ENCODE results near the gene MYOG. TPM values are rescaled to one million over a fixed set of nuclear protein-coding genes. Genes with fewer than 3 reads are reported as not detected.

Gene MYOG
- total RNA-seq, 1 experiment from 2014 or later, result not detected

GRCh38 chr1:203127666-203128430, 42.0 kb upstream of the MYOG start, which contains the start of gene ADORA1:
Gene ADORA1 (plus strand): TSS chr1:203127726. CDS start chr1:203128842, 1,116 bp downstream.
- Mint-ChIP-seq H3K4me1 (ENCODE audit: low read depth, unreplicated experiment) (peaks cover 31% of the 10 kb centered on the region), H3K27ac (ENCODE audit: unreplicated experiment) (no peak within 1 kb of the TSS)
- intact Hi-C loops (cut with micrococcal nuclease; ENCODE audit: unreplicated experiment), result no loop called here

GRCh38 chr1:203126866-203127665, 41.3 kb upstream of the MYOG start:
- no peak for DNase-seq
- CTCF ChIA-PET, result interaction anchor here (0.9 to 1.9 kb wide), 12 partner anchors 9 to 197 kb away, joined by 3 to 13 read pairs (median 4); partner anchors contain the start of gene CHI3L1
- Mint-ChIP-seq H3K36me3 (ENCODE audit: insufficient read depth, unreplicated experiment) (peaks cover 8% of the 10 kb centered on the region), H3K4me1 (ENCODE audit: low read depth, unreplicated experiment) (peaks cover 31% of the 10 kb centered on the region), H3K4me3 (ENCODE audit: low read depth, unreplicated experiment) (peak overlapping the region; percentile 72), H3K27ac (ENCODE audit: unreplicated experiment) (no peak overlapping the region), H3K27me3 (ENCODE audit: unreplicated experiment) (peaks cover 68% of the 10 kb centered on the region), H3K9me3 (ENCODE audit: low read depth, unreplicated experiment) (no peaks in the 10 kb centered on the region)
- intact Hi-C loops (cut with micrococcal nuclease; ENCODE audit: unreplicated experiment), result no loop called here
- no TSS peak for BruUV-seq (replicated peaks)
- TF ChIP-seq CTCF (IDR thresholded peaks at IDR 0.05; ENCODE audit: unreplicated experiment), result no peak

More at GRCh38 chr1:203127666-203128430, 42.0 kb upstream of the MYOG start, which contains the start of gene ADORA1:
- Mint-ChIP-seq H3K4me3 (ENCODE audit: low read depth, unreplicated experiment) (peak within 1 kb of the TSS; percentile 72), H3K27me3 (ENCODE audit: unreplicated experiment) (peaks cover 68% of the 10 kb centered on the region), H3K9me3 (ENCODE audit: low read depth, unreplicated experiment) (no peaks in the 10 kb centered on the region), H3K36me3 (ENCODE audit: insufficient read depth, unreplicated experiment) (peaks cover 8% of the 10 kb centered on the region)
- CTCF ChIA-PET, result interaction anchor here (0.7 to 1.9 kb wide), 12 partner anchors 9 to 1354 kb away, joined by 3 to 13 read pairs (median 4); partner anchors contain the start of gene CHI3L1
- peak; percentile 66 for DNase-seq
- no peak for TF ChIP-seq CTCF (IDR thresholded peaks at IDR 0.05; ENCODE audit: unreplicated experiment)
- no TSS peak for BruUV-seq (replicated peaks)

- TF ChIP-seq CTCF (IDR thresholded peaks at IDR 0.05; ENCODE audit: unreplicated experiment), result peak; percentile 27
- CTCF ChIA-PET, result interaction anchor here (1.0 to 1.9 kb wide), 6 partner anchors 9 to 198 kb away, joined by 3 to 5 read pairs (median 4); partner anchors contain the start of gene CHI3L1
- Mint-ChIP-seq H3K27me3 (ENCODE audit: unreplicated experiment) (peaks cover 68% of the 10 kb centered on the region), H3K9me3 (ENCODE audit: low read depth, unreplicated experiment) (no peaks in the 10 kb centered on the region), H3K4me3 (ENCODE audit: low read depth, unreplicated experiment) (peak overlapping the region; percentile 72), H3K4me1 (ENCODE audit: low read depth, unreplicated experiment) (peaks cover 31% of the 10 kb centered on the region), H3K27ac (ENCODE audit: unreplicated experiment) (no peak overlapping the region), H3K36me3 (ENCODE audit: insufficient read depth, unreplicated experiment) (peaks cover 8% of the 10 kb centered on the region)
- DNase-seq, result no peak
- intact Hi-C loops (cut with micrococcal nuclease; ENCODE audit: unreplicated experiment), result no loop called here
- BruUV-seq (replicated peaks), result no TSS peak
Observed at GRCh38 chr1:203126151-203126865, 40.5 kb upstream of the MYOG start.
